ENCODE results near the gene IFRD1.

GRCh38 chr7:112470194-112470593 is 19.9 kb downstream of the IFRD1 start:
- TF ChIP-seq CTCF (IDR thresholded peaks at IDR 0.05) = no peak
- TF ChIP-seq POLR2A (IDR thresholded peaks at IDR 0.05) = no peak

All from right lobe of liver (tissue), 4 donors.